Skeletal muscle satellite cell (primary cell): ENCODE results near the gene FAM162A. TPM values are rescaled to one million over a fixed set of nuclear protein-coding genes. Genes with fewer than 3 reads are reported as not detected.

Experiments
- small RNA-seq: library from RNA; depleted of rRNA; stranded (forward); fragments of <200 nt; gene quantifications from one replicate; pipeline ENCODE3, GENCODE V24; 2012

Gene FAM162A

Small RNA genes within 50 kb of the gene (small RNA-seq; reads per million reads assigned to genes)
- gene AC083798.1 = not detected
